ENCODE data around the gene KIF15. TPM values are rescaled to one million over a fixed set of nuclear protein-coding genes. Genes with fewer than 3 reads are reported as not detected.
A peak's percentile ranks its signal among the peaks of the same experiment; 100 is the strongest.

Gene KIF15
- total and polyA plus RNA-seq, 5 donors from 2014 or later: 0.27 to 1.1 (median 0.77) TPM

- H3K27me3 ChIP-seq (ENCODE audit: control insufficient read depth, insufficient read depth, low read length): no peaks in the 10 kb centered on the region
- peaks cover 21% of the 10 kb centered on the region for H3K4me1 ChIP-seq (ENCODE audit: control insufficient read depth, insufficient read depth, low read length, poor library complexity, severe bottlenecking)
- H3K27me3 Mint-ChIP-seq: no peaks in the 10 kb centered on the region
- H3K9me3 ChIP-seq (ENCODE audit: control insufficient read depth in 2 of 2, low read length in 2 of 2): no peaks in the 10 kb centered on the region
- peak overlapping the region in 1 of 3 donors; percentile 66 for H3K27ac Mint-ChIP-seq
- peaks cover 18 to 46% (median 28%) of the 10 kb centered on the region in 4 donors for H3K4me1 Mint-ChIP-seq
- DNase-seq: no peak
- no peak overlapping the region for H3K4me3 ChIP-seq (ENCODE audit: low read depth, low read length)
- H3K36me3 Mint-ChIP-seq: peaks cover 14% of the 10 kb centered on the region
- peaks cover 0 to 1% (median 0%) of the 10 kb centered on the region in 7 donors for H3K9me3 Mint-ChIP-seq
- no peak for ATAC-seq (ENCODE audit: low read depth in 2 of 2)
- no peak overlapping the region for H3K27ac ChIP-seq (ENCODE audit: insufficient read depth, low read length, poor library complexity, severe bottlenecking)
- peak overlapping the region in 1 of 4 donors; percentile 48 for H3K4me3 Mint-ChIP-seq
- H3K36me3 ChIP-seq (ENCODE audit: control insufficient read depth, insufficient read depth, low read length): no peaks in the 10 kb centered on the region
Measured at GRCh38 chr3:44867421-44868111, 106.0 kb downstream of the KIF15 start.

DNA sequence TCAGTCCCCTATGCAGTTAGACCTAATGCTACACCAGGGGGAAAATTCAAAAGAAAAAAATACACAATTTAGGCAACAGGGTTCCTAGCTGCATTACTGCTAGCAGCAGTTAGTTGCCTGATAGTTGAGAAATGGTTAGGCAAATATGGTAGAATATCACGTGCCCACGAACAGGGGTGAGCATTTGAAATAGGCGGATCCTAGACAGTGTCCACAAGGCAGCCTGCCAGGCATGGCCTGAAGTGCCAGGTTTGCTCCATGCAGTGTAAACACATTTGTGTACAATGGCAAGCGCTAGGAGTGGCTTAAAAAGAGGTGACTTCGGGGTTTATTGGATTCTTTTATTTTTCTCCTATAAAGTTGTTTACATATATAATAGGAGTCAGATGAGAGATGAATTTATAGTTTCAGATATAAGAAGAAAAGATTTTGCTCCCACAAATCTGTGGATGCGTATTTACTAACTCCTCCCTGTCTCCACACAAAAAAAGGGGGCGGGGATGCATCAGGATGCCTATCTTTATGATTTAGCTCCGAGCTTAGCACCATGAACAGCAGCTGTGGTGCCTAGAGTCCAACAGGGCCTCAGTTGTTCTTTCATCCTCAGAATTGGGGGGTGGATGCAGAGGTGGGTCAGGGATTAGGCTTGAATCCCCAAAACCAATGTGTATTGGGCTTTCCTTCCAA is 108.9 kb downstream of the KIF15 start:
- H3K36me3 Mint-ChIP-seq: peaks cover 11% of the 10 kb centered on the region
- no peak overlapping the region for H3K4me3 Mint-ChIP-seq
- Histone ChIP-seq H3K4me3 (ENCODE audit: low read depth, low read length) (no peak overlapping the region), H3K4me1 (ENCODE audit: control insufficient read depth, insufficient read depth, low read length, poor library complexity, severe bottlenecking) (peaks cover 7% of the 10 kb centered on the region), H3K27me3 (ENCODE audit: control insufficient read depth, insufficient read depth, low read length) (no peaks in the 10 kb centered on the region), H3K36me3 (ENCODE audit: control insufficient read depth, insufficient read depth, low read length) (no peaks in the 10 kb centered on the region), H3K9me3 (ENCODE audit: control insufficient read depth in 2 of 2, low read length in 2 of 2) (no peaks in the 10 kb centered on the region), H3K27ac (ENCODE audit: insufficient read depth, low read length, poor library complexity, severe bottlenecking) (no peak overlapping the region)
- no peak for ATAC-seq (ENCODE audit: low read depth in 2 of 2)
- no peaks in the 10 kb centered on the region for H3K27me3 Mint-ChIP-seq
- peaks cover 5 to 18% (median 13%) of the 10 kb centered on the region in 4 donors for H3K4me1 Mint-ChIP-seq
- H3K27ac Mint-ChIP-seq: no peak overlapping the region
- no peak for DNase-seq
- H3K9me3 Mint-ChIP-seq: peaks cover 0 to 1% (median 0%) of the 10 kb centered on the region in 7 donors

GRCh38 chr3:44874308-44874707 is 112.7 kb downstream of the KIF15 start, which contains the start of gene TGM4:
Gene TGM4, plus strand, starts transcription at chr3:44874608. Its CDS starts 71 bp downstream, at chr3:44874679.
- ATAC-seq (ENCODE audit: low read depth in 2 of 2) (no peak), DNase-seq (no peak)
- H3K9me3 ChIP-seq (ENCODE audit: control insufficient read depth in 2 of 2, low read length in 2 of 2): no peaks in the 10 kb centered on the region
- Mint-ChIP-seq H3K36me3 (no peaks in the 10 kb centered on the region), H3K9me3 (no peaks in the 10 kb centered on the region), H3K27me3 (no peaks in the 10 kb centered on the region), H3K4me1 (peaks cover 0 to 4% (median 0%) of the 10 kb centered on the region in 4 donors), H3K27ac (peak within 1 kb of the TSS in 1 of 3 donors; percentile 10), H3K4me3 (no peak within 1 kb of the TSS)
- H3K4me3 ChIP-seq (ENCODE audit: low read depth, low read length): no peak within 1 kb of the TSS
- no peaks in the 10 kb centered on the region for H3K36me3 ChIP-seq (ENCODE audit: control insufficient read depth, insufficient read depth, low read length)
- peaks cover 2% of the 10 kb centered on the region for H3K27me3 ChIP-seq (ENCODE audit: control insufficient read depth, insufficient read depth, low read length)
- no peak within 1 kb of the TSS for H3K27ac ChIP-seq (ENCODE audit: insufficient read depth, low read length, poor library complexity, severe bottlenecking)
- no peaks in the 10 kb centered on the region for H3K4me1 ChIP-seq (ENCODE audit: control insufficient read depth, insufficient read depth, low read length, poor library complexity, severe bottlenecking)

DNA sequence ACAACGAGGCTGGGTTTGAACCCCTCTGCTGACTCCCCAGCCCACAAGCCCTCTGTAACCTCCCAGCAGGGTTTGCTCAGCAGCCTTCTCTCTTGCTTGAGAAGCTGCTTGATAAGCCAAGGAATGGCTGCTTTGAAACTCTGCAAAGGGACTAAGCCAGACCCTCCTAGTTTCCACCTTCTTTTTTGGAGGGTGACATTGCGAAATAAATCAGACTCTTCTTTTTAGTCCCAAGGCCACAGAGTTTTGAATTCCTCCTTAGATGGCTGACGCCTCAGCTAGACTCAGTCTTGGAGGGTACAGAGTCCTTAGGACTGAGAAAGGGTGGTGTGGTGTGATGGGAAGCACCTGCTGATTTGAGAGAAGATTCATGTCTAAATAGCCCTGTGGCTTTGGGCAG is 114.0 kb downstream of the KIF15 start:
- no peak overlapping the region for H3K27ac Mint-ChIP-seq
- H3K27me3 ChIP-seq (ENCODE audit: control insufficient read depth, insufficient read depth, low read length): peaks cover 2% of the 10 kb centered on the region
- no peaks in the 10 kb centered on the region for H3K36me3 Mint-ChIP-seq
- H3K9me3 Mint-ChIP-seq: no peaks in the 10 kb centered on the region
- ATAC-seq (ENCODE audit: low read depth in 2 of 2) (no peak), DNase-seq (no peak)
- H3K9me3 ChIP-seq (ENCODE audit: control insufficient read depth in 2 of 2, low read length in 2 of 2): no peaks in the 10 kb centered on the region
- H3K4me1 Mint-ChIP-seq: peaks cover 0 to 4% (median 0%) of the 10 kb centered on the region in 4 donors
- no peaks in the 10 kb centered on the region for H3K4me1 ChIP-seq (ENCODE audit: control insufficient read depth, insufficient read depth, low read length, poor library complexity, severe bottlenecking)
- no peak overlapping the region for H3K4me3 ChIP-seq (ENCODE audit: low read depth, low read length)
- H3K27ac ChIP-seq (ENCODE audit: insufficient read depth, low read length, poor library complexity, severe bottlenecking): no peak overlapping the region
- H3K27me3 Mint-ChIP-seq: no peaks in the 10 kb centered on the region
- H3K36me3 ChIP-seq (ENCODE audit: control insufficient read depth, insufficient read depth, low read length): no peaks in the 10 kb centered on the region
- H3K4me3 Mint-ChIP-seq: no peak overlapping the region

- H3K27me3 Mint-ChIP-seq: peaks cover 6% of the 10 kb centered on the region
- peaks cover 0 to 4% (median 0%) of the 10 kb centered on the region in 4 donors for H3K4me1 Mint-ChIP-seq
Measured at GRCh38 chr3:44877333-44877732, 115.7 kb downstream of the KIF15 start.

GRCh38 chr3:44880284-44880683 is 118.7 kb downstream of the KIF15 start:
- H3K4me3 Mint-ChIP-seq: no peak overlapping the region
- no peaks in the 10 kb centered on the region for H3K36me3 ChIP-seq (ENCODE audit: control insufficient read depth, insufficient read depth, low read length)
- peak overlapping the region in 1 of 3 donors; percentile 60 for H3K27ac Mint-ChIP-seq
- H3K9me3 ChIP-seq (ENCODE audit: control insufficient read depth in 2 of 2, low read length in 2 of 2): no peaks in the 10 kb centered on the region
- H3K27ac ChIP-seq (ENCODE audit: insufficient read depth, low read length, poor library complexity, severe bottlenecking): no peak overlapping the region
- H3K27me3 ChIP-seq (ENCODE audit: control insufficient read depth, insufficient read depth, low read length): peaks cover 2% of the 10 kb centered on the region
- H3K4me1 Mint-ChIP-seq: no peaks in the 10 kb centered on the region
- H3K4me1 ChIP-seq (ENCODE audit: control insufficient read depth, insufficient read depth, low read length, poor library complexity, severe bottlenecking): no peaks in the 10 kb centered on the region
- no peaks in the 10 kb centered on the region for H3K9me3 Mint-ChIP-seq
- H3K27me3 Mint-ChIP-seq: peaks cover 6% of the 10 kb centered on the region
- no peaks in the 10 kb centered on the region for H3K36me3 Mint-ChIP-seq
- ATAC-seq (ENCODE audit: low read depth in 2 of 2) (no peak), DNase-seq (no peak)
- H3K4me3 ChIP-seq (ENCODE audit: low read depth, low read length): no peak overlapping the region

More at GRCh38 chr3:44877333-44877732, 115.7 kb downstream of the KIF15 start:
- no peak overlapping the region for H3K4me3 ChIP-seq (ENCODE audit: low read depth, low read length)
- DNase-seq (no peak), ATAC-seq (ENCODE audit: low read depth in 2 of 2) (no peak)
- H3K36me3 ChIP-seq (ENCODE audit: control insufficient read depth, insufficient read depth, low read length): no peaks in the 10 kb centered on the region
- no peak overlapping the region for H3K4me3 Mint-ChIP-seq
- H3K9me3 Mint-ChIP-seq: no peaks in the 10 kb centered on the region
- H3K27ac Mint-ChIP-seq: no peak overlapping the region
- H3K36me3 Mint-ChIP-seq: no peaks in the 10 kb centered on the region
- H3K4me1 ChIP-seq (ENCODE audit: control insufficient read depth, insufficient read depth, low read length, poor library complexity, severe bottlenecking): no peaks in the 10 kb centered on the region
- H3K27ac ChIP-seq (ENCODE audit: insufficient read depth, low read length, poor library complexity, severe bottlenecking): no peak overlapping the region
- H3K27me3 ChIP-seq (ENCODE audit: control insufficient read depth, insufficient read depth, low read length): peaks cover 2% of the 10 kb centered on the region
- H3K9me3 ChIP-seq (ENCODE audit: control insufficient read depth in 2 of 2, low read length in 2 of 2): no peaks in the 10 kb centered on the region

GRCh38 chr3:44883213-44883955 is 121.8 kb downstream of the KIF15 start:
- no peak overlapping the region for H3K4me3 Mint-ChIP-seq
- DNase-seq: no peak
- Histone ChIP-seq H3K4me3 (ENCODE audit: low read depth, low read length) (no peak overlapping the region), H3K36me3 (ENCODE audit: control insufficient read depth, insufficient read depth, low read length) (no peaks in the 10 kb centered on the region), H3K27ac (ENCODE audit: insufficient read depth, low read length, poor library complexity, severe bottlenecking) (no peak overlapping the region), H3K9me3 (ENCODE audit: control insufficient read depth in 2 of 2, low read length in 2 of 2) (no peaks in the 10 kb centered on the region), H3K27me3 (ENCODE audit: control insufficient read depth, insufficient read depth, low read length) (no peaks in the 10 kb centered on the region), H3K4me1 (ENCODE audit: control insufficient read depth, insufficient read depth, low read length, poor library complexity, severe bottlenecking) (no peaks in the 10 kb centered on the region)
- H3K27ac Mint-ChIP-seq: no peak overlapping the region
- H3K9me3 Mint-ChIP-seq: no peaks in the 10 kb centered on the region
- no peak for ATAC-seq (ENCODE audit: low read depth in 2 of 2)
- H3K4me1 Mint-ChIP-seq: no peaks in the 10 kb centered on the region
- peaks cover 6% of the 10 kb centered on the region for H3K27me3 Mint-ChIP-seq
- no peaks in the 10 kb centered on the region for H3K36me3 Mint-ChIP-seq
